ENCODE results near the gene HSPB1. TPM values are rescaled to one million over a fixed set of nuclear protein-coding genes. Genes with fewer than 3 reads are reported as not detected.

HSPB1 gene
- total RNA-seq, 1 experiment from 2014 or later, result 414 TPM

GRCh38 chr7:76349313-76349885 is 46.9 kb downstream of the HSPB1 start:
- no TSS peak for BruUV-seq (replicated peaks)
- Histone ChIP-seq H3K79me2 (ENCODE audit: low read depth) (peaks cover 97% of the 10 kb centered on the region), H3K27me3 (ENCODE audit: insufficient read depth, low read depth) (no peaks in the 10 kb centered on the region), H4K20me1 (ENCODE audit: insufficient read depth) (peaks cover 85% of the 10 kb centered on the region), H3F3A (ENCODE audit: insufficient read depth, low read depth) (peaks cover 60% of the 10 kb centered on the region), H3K9me2 (ENCODE audit: insufficient read depth) (no peaks in the 10 kb centered on the region), H3K4me1 (replicated peaks; ENCODE audit: insufficient read depth) (peaks cover 14% of the 10 kb centered on the region; the same call in 1 of the 2 replicates), H3K36me3 (ENCODE audit: low read depth) (peaks cover 46% of the 10 kb centered on the region), H2AFZ (no peak overlapping the region), H3K27ac (no peak overlapping the region), H3K9me3 (ENCODE audit: insufficient read depth, low read depth) (no peaks in the 10 kb centered on the region), H3K4me2 (no peak overlapping the region), H3K4me3 (no peak overlapping the region)
- POLR2A ChIA-PET (ENCODE audit: unreplicated experiment), result no interaction called here
- intact Hi-C loops (cut with micrococcal nuclease; ENCODE audit: unreplicated experiment), result no loop called here
- no peak for DNase-seq
- TF ChIP-seq EZH2 (IDR thresholded peaks at IDR 0.05; ENCODE audit: low read depth) (no peak), CTCF (conservative IDR thresholded peaks at IDR 0.05) (no peak)
- CTCF ChIA-PET, result interaction anchor here (0.5 kb wide), 1 partner anchor 8 kb away, joined by 3 read pairs; no protein-coding TSS in a partner anchor

GRCh38 chr7:76351372-76351771 is 48.9 kb downstream of the HSPB1 start:
- POLR2A ChIA-PET (ENCODE audit: unreplicated experiment), result interaction anchor here (0.6 kb wide), 1 partner anchor 345 kb away, joined by 5 read pairs; no protein-coding TSS in a partner anchor
- H3K4me2 ChIP-seq, result no peak overlapping the region
- no peaks in the 10 kb centered on the region for H3K27me3 ChIP-seq (ENCODE audit: insufficient read depth, low read depth)
- peaks cover 47% of the 10 kb centered on the region for H3F3A ChIP-seq (ENCODE audit: insufficient read depth, low read depth)
- no peaks in the 10 kb centered on the region for H3K9me2 ChIP-seq (ENCODE audit: insufficient read depth)
- no peak overlapping the region for H3K27ac ChIP-seq
- no TSS peak for BruUV-seq (replicated peaks)
- peaks cover 54% of the 10 kb centered on the region for H3K36me3 ChIP-seq (ENCODE audit: low read depth)
- no peaks in the 10 kb centered on the region for H3K9me3 ChIP-seq (ENCODE audit: insufficient read depth, low read depth)
- no peak overlapping the region for H3K4me3 ChIP-seq
- intact Hi-C loops (cut with micrococcal nuclease; ENCODE audit: unreplicated experiment), result no loop called here
- CTCF ChIA-PET, result no interaction called here
- peaks cover 100% of the 10 kb centered on the region for H3K79me2 ChIP-seq (ENCODE audit: low read depth)
- DNase-seq, result no peak
- H4K20me1 ChIP-seq (ENCODE audit: insufficient read depth), result peaks cover 99% of the 10 kb centered on the region
- TF ChIP-seq EZH2 (IDR thresholded peaks at IDR 0.05; ENCODE audit: low read depth), result no peak
- no peak for TF ChIP-seq CTCF (conservative IDR thresholded peaks at IDR 0.05)
- peaks cover 29% of the 10 kb centered on the region for H3K4me1 ChIP-seq (replicated peaks; ENCODE audit: insufficient read depth)
- H2AFZ ChIP-seq, result no peak overlapping the region

- no TSS peak for BruUV-seq (replicated peaks)
- H3K4me1 ChIP-seq (replicated peaks; ENCODE audit: insufficient read depth), result peaks cover 33% of the 10 kb centered on the region
- DNase-seq, result no peak
- H3K27me3 ChIP-seq (ENCODE audit: insufficient read depth, low read depth), result no peaks in the 10 kb centered on the region
- no peaks in the 10 kb centered on the region for H3K9me3 ChIP-seq (ENCODE audit: insufficient read depth, low read depth)
- H3K4me3 ChIP-seq, result no peak overlapping the region
- no peaks in the 10 kb centered on the region for H3K9me2 ChIP-seq (ENCODE audit: insufficient read depth)
- ChIA-PET POLR2A (ENCODE audit: unreplicated experiment) (interaction anchor here (0.6 kb wide), 1 partner anchor 482 kb away, joined by 3 read pairs; no protein-coding TSS in a partner anchor), CTCF (no interaction called here)
- peaks cover 46% of the 10 kb centered on the region for H3K36me3 ChIP-seq (ENCODE audit: low read depth)
- no peak for TF ChIP-seq EZH2 (IDR thresholded peaks at IDR 0.05; ENCODE audit: low read depth)
- no peak for TF ChIP-seq CTCF (conservative IDR thresholded peaks at IDR 0.05)
- peaks cover 100% of the 10 kb centered on the region for H3K79me2 ChIP-seq (ENCODE audit: low read depth)
- H2AFZ ChIP-seq, result no peak overlapping the region
- intact Hi-C loops (cut with micrococcal nuclease; ENCODE audit: unreplicated experiment), result no loop called here
- H3K27ac ChIP-seq, result peak overlapping the region; percentile 10; the same call in 1 of the 2 replicates
- peaks cover 99% of the 10 kb centered on the region for H4K20me1 ChIP-seq (ENCODE audit: insufficient read depth)
- H3F3A ChIP-seq (ENCODE audit: insufficient read depth, low read depth), result peaks cover 39% of the 10 kb centered on the region
- no peak overlapping the region for H3K4me2 ChIP-seq
These were observed 49.7 kb downstream of the HSPB1 start for GRCh38 chr7:76352193-76352592.

Data from PC-9 (cell line).